GM21367 (cell line): ENCODE data around the gene SLC49A3.
"Not testable (repeated sequence)": the region's sequence is repeated elsewhere in the genome, so short reads cannot be mapped to it uniquely, and the experiment has no call there.

Experiments
- ATAC-seq: cut with Tn5 transposase; IDR thresholded peaks from one replicate; pipeline ENCODE4 v1.9.1; 2021; ENCODE audit not compliant: unreplicated experiment

The SLC49A3 gene

DNA sequence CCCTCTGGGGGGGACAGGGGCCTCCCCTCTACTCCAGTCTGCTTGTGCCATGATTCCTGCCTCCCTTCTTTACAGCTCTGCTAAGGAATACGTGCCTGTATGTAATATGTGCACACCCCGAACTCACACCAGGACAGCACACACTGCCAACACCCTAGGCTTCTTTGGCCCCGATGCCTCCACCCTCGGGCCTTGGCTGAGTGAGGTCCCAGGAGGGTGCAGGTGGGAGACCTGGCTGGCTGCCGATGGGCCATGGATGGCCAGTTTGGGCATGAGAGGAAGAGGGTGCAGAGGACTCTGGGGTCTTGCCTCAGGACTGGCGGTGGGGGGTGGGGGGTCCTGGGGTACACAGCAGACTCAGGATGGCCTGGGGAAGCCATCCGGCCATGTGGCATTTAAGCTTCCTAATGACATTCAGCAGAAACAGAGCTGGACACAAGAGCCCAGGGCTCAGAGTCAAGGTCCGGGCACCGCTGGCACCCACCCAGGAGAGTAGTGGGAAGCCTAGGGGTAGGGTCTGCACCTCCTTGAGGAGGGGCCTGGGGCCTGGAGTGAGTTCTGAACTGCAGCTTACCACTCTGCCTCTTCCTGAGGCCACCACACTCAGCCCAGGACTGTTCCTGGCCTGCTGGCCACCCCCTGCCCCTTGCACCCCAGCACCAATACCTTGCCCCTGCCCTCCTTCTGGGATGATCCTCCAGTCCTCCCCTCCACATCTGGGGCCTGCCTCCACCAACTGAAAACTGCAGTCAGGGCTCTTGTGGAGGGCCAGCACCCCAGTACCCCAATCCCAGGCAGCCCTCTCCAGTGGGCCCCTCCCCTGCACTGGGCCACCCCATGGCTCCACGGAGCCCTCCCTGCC lies 14.6 kb upstream of the SLC49A3 start:
- no peak for ATAC-seq

DNA sequence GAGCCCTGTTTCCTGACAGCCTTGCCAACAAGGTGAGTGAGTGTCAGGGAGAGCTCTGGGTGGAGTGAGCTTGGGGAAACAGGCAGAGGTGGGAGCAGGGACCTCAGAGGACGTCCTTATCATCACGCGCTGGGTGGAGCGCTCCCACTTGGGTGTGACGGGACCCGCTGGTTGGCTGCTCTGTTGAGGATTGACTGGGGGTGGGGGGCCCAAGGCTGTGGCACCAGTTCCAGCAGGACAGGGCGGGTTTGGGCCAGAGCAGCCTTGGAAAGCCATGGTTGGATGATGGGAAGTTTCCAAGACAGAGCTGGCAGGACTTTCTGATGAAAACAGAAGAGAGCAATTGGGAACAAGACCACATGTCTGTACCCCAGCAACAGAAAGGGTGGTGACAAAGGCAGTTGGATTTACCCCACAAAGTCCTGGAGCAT lies 13.7 kb upstream of the SLC49A3 start:
- ATAC-seq: no peak

GRCh38 chr4:700587-701264 lies 11.8 kb upstream of the SLC49A3 start:
- no peak for ATAC-seq

DNA sequence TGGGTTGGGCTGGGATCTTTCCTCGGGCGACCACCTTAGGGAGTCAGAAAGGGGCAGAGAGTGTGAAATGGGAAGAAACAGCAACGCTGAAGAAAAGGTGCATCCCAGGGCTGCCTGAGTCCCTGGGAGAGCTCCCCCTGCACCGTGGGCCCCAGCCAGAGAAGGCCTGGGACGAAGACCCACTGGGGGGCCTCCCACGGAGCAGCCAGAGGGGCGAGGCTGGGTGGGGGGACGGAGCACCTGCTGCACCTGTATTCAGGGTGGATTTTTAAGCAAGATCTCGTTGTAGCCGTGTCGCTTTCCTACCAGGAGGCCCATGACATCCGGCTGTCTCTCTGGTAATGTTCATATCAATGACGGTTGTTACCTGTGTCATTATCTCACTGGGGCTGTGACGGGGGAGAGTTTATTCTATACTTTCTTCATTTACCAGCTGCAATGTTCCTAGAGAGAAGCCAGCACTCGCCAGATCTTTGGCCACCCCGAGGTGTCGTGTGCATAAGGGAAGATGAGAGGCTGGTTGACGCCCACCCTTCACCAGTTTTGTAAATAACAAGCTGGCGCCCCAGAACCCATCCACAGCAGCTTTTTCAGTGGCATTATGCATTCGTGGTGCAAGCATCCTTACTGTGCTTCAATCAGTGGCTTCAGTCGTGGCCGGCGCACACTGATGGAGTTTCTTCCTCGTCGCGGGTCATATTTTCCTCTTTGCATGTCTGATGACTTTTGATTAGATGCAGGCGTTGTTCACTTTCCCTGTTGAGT lies 11.0 kb upstream of the SLC49A3 start:
- no peak for ATAC-seq

- not testable (repeated sequence) for ATAC-seq
Observed at GRCh38 chr4:694341-694940, 5.5 kb upstream of the SLC49A3 start.

- ATAC-seq: no peak
Observed at GRCh38 chr4:692771-693554, 4.0 kb upstream of the SLC49A3 start.

DNA sequence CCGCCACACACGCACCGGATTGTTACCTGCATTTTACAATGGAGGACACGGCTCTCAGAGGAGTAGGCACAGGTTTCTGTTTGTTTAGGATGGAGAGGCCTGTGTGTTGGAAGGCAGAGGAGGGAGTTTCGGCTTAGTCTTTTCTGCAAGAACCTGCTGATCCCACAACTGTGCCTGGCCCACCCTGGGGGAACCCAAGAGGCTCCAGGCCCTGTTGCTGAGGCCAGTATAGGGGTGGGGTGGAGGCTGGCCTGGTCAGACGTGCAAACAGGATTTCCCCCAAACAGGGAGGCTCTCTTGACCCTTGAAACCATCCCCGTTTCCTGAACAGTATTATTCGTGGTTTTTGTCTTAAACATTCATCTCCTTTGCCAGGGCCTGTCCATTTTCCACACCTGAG lies 772 bp upstream of the SLC49A3 start:
- no peak for ATAC-seq

DNA sequence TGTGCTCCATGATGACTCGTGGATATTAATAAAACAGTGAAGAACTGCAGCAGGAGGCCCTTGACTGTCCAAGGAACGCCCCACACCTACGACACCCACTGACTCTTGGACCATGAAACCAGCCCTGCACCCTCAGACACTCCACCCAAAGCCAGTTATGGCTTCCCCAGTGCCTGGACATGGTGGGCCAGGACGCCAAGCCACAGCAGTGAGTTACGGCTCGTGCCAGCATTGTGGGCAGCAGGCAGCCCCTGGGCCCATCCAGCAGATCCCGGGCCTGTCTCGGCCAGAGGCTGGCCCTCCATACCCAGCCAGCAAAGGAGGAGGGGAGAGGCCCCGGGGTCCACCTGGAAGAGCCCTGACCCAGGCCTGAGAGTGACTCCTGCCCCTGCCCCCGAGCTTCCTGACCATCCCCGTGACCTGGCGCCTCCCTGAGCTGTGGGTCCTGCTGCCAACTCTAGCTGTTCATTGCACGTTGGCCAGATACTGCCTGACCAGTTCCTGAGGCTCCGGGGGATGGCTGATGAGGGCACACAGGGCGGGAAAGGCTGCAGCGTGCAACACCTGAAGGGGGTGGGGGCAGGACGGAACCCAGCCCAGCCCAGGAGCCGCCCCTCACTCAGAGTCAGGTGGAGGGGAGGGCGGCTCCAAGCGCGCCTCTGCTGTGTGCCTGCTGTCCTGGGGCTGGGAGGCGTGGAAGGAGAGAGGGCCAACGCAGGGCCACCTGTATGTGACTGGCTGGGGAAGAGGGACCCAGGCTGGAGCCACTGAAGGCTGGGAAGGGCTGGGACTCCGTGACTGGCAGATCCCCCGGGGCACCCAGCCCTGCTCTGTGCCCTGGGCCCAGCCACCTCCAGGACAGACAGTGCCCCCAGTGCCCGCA lies 739 bp downstream of the SLC49A3 start:
- ATAC-seq: no peak

GRCh38 chr4:687048-687970 lies 1.6 kb downstream of the SLC49A3 start:
- ATAC-seq: no peak

DNA sequence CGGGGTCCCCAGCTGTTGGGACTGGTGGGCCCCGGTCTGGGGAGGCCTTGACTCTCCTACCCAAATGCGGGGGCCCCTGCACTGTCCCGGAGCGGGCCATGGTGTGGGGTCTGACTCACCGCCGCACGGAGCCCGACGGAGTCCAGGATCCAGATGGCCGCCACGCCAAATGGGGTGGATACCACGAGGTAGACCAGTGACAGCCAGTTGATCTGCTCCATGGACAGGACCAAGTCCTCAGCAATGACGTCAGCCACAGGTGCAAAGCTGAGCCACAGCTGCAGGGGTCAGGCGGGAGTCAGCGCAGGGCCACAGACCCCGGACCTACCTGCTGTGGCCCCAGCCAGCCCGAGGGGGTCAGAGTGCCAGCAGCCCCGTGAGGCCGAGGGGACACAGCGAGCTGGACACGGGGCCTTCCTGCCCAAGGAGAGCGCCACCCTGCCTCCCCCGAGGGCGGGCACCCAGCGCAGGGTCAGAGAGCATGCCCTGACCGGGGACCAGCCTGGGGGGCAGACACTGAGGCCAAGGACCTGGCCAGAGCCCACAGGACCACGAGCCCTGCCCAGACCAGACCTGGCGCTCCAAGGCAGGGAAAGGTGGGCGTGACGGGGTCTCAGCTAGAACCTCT lies 2.4 kb downstream of the SLC49A3 start:
- ATAC-seq: no peak

DNA sequence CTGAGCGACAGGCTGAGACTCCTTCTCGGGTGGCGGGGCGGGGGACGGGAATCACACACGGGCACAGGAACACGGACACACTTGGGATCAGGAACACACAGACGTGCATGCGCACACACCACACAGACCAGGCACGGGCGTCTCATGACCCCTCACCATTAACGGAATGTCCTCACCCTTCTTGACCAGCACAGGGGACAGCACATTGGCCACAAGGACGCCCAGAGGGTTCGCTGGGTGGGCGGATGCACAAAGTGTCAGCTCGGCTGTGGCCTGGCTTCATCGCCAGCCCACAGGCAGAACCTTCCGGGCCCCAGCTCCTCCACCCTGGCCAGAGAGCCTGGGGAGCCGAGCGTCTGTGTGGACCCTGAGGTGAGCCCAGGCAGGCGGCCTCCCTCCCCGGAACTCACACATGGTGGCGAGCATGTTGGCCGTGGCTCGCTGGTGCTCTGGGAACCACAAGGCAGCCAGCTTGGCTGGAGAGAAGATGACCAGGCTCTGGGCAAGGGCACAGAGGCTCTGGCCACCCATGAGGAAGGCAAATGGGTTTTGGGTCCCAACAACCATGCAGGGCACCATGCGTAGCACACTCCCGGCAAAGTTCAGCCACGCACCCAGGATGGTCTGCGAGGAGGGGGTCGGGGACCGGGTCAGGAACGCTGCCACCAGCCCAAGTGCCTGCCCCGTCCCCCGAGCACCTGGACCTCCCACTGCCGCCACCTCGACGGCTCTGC lies 3.1 kb downstream of the SLC49A3 start:
- ATAC-seq: no peak

- ATAC-seq: no peak
Observed at GRCh38 chr4:684623-685327, 4.2 kb downstream of the SLC49A3 start.

DNA sequence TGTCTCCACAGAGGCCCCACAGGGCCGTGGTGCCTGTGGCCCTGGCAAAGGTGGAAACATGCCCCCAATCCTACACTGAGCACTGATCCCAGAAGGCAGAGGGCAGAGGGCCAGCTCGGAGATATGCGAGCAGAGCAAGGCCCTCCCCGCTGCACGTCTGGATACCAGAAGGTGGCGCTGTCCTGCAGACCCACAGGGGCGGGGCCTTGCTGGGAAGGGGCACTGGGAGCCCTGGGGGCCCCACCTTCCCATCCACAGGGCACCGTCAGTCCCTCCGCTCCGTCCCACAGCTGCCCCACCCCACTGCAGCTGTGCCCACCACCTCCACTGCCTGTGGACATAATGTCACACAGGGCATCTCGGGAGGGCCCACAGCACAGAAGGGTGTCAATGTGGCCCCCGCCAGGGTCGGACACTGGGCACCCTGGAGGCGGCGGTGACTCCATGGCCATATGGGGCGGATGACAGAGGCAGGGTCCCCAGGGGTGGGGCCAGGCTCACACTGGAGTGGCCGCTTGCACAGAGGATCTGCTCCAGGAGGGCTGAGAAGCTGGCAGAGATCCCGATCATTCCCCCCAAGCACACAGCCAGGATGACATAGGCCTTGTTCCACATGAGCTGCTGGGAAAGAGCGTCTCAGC lies 4.8 kb downstream of the SLC49A3 start:
- no peak for ATAC-seq

- no peak for ATAC-seq
Observed at GRCh38 chr4:683247-683897, 5.6 kb downstream of the SLC49A3 start.

GRCh38 chr4:682490-683172 lies 6.3 kb downstream of the SLC49A3 start:
- no peak for ATAC-seq
